K562 (cell line): ENCODE data around the gene TSHZ1. TPM values are rescaled to one million over a fixed set of nuclear protein-coding genes. Genes with fewer than 3 reads are reported as not detected.
A peak's percentile ranks its signal among the peaks of the same experiment; 100 is the strongest.

ENCODE experiments used
- ATAC-seq: fragments of 200-7000 bp; cut with Tn5 transposase; 3 replicates; pipeline ENCODE4 v1.9.1; 2020; ENCODE audit warnings: moderate library complexity
- BruUV-seq: library from RNA; stranded (reverse); fragments of 400-500 nt; replicated peaks from 2 replicates; lab custom pipeline; 2021; lab: Mats Ljungman, UMichigan
- CTCF ChIA-PET: fragments of 300-600 bp; formaldehyde crosslinking; extraction: SDS; loops from one replicate; lab custom pipeline; 2021; ENCODE audit warnings: low intra/inter-chr PET ratio; lab: Yijun Ruan, JAX
- POLR2A ChIA-PET: fragments of 300-600, 350-650 bp; sonication (Branson Sonifier 250); formaldehyde crosslinking; extraction: SDS; loops from one replicate; lab custom pipeline; 2021; ENCODE audit warnings: antibody characterized with exemption, inconsistent platforms; lab: Yijun Ruan, JAX
- DNase-seq, 4 experiments: peaks; one replicate each; pipeline versions ENCODE4 v3.0.0 to v3.0.0-alpha.2; 2011 to 2018; ENCODE audit warnings: low spot score in 3 of 4, mixed read lengths in 3 of 4; ENCODE audit errors: extremely low read depth in 1 of 4
- FAIRE-seq: peaks from 2 replicates; lab custom pipeline; 2011; peaks lifted over from hg19 to GRCh38; lab: Jason Lieb, UNC
- H2AFZ ChIP-seq: 2 replicates; pipeline ENCODE4 v1.6.0; 2011; ENCODE audit warnings: low read depth, low read length, control low read depth, inconsistent platforms
- H3K27ac ChIP-seq: fragments of 200-600 bp; 3 replicates; pipeline ENCODE4 v1.8.0; 2011; ENCODE audit warnings: low read depth, mild to moderate bottlenecking, control low read depth, inconsistent platforms, low read length, moderate library complexity, mixed read lengths; ENCODE audit errors: extremely low read depth
- H3K27me3 ChIP-seq, 2 experiments: fragments of 300-600 bp in 1 of 2; 2 replicates in 1 of 2; 3 replicates in 1 of 2; pipeline versions ENCODE4 v1.6.0 to v1.8.0; 2011; ENCODE audit warnings: inconsistent platforms in 2 of 2, low read length in 2 of 2, mild to moderate bottlenecking in 1 of 2, mixed read lengths in 1 of 2, moderate library complexity in 1 of 2; ENCODE audit not compliant: control insufficient read depth in 2 of 2, insufficient read depth in 2 of 2
- H3K36me3 ChIP-seq: fragments of 300-600 bp; 3 replicates; pipeline ENCODE4 v1.8.0; 2011; ENCODE audit warnings: mild to moderate bottlenecking, low read length, inconsistent platforms; ENCODE audit not compliant: control insufficient read depth, insufficient read depth
- H3K4me1 ChIP-seq, 2 experiments: fragments of 200-600 bp in 1 of 2; replicated peaks in 1 of 2; 2 replicates in 1 of 2; 3 replicates in 1 of 2; pipeline versions ENCODE4 v1.5.1 to v1.8.0; 2011; ENCODE audit warnings: inconsistent platforms in 2 of 2, low read length in 2 of 2, mild to moderate bottlenecking in 1 of 2, mixed read lengths in 1 of 2, moderate library complexity in 1 of 2; ENCODE audit not compliant: control insufficient read depth in 2 of 2, insufficient read depth in 2 of 2
- H3K4me2 ChIP-seq: 2 replicates; pipeline ENCODE4 v1.6.1; 2011; ENCODE audit warnings: low read length, control low read depth, inconsistent platforms, mixed read lengths; ENCODE audit not compliant: insufficient read depth
- H3K4me3 ChIP-seq: fragments of 200-600 bp; sonication (generic), shearing (Covaris generic); 2 replicates; pipeline ENCODE4 v1.5.1; 2016; ENCODE audit warnings: control low read depth, inconsistent platforms
- H3K79me2 ChIP-seq: fragments of 200-600 bp; 3 replicates; pipeline ENCODE4 v1.8.0; 2011; ENCODE audit warnings: low read length, inconsistent platforms; ENCODE audit not compliant: control insufficient read depth, insufficient read depth
- H3K9ac ChIP-seq, 2 experiments: 2 replicates each; pipeline versions ENCODE4 v1.6.0 to v1.6.1; 2011; ENCODE audit warnings: low read depth in 2 of 2, low read length in 2 of 2, control low read depth in 1 of 2, inconsistent platforms in 1 of 2, mild to moderate bottlenecking in 1 of 2, mixed read lengths in 1 of 2; ENCODE audit not compliant: insufficient read depth in 1 of 2
- H3K9me1 ChIP-seq: one replicate; pipeline ENCODE4 v1.6.0; 2011; ENCODE audit warnings: inconsistent platforms, mild to moderate bottlenecking, low read length, moderate library complexity; ENCODE audit not compliant: control insufficient read depth, insufficient read depth
- H3K9me3 ChIP-seq: replicated peaks from 2 replicates; pipeline ENCODE4 v1.5.1; 2011; ENCODE audit warnings: low read depth, low read length, inconsistent platforms; ENCODE audit not compliant: control insufficient read depth, insufficient read depth
- H4K20me1 ChIP-seq: replicated peaks from 2 replicates; pipeline ENCODE4 v1.6.1; 2011; ENCODE audit warnings: low read length, inconsistent platforms, mixed read lengths; ENCODE audit not compliant: control insufficient read depth, insufficient read depth
- CTCF ChIP-seq, 3 experiments: IDR thresholded peaks in 2 of 3; conservative IDR thresholded peaks in 1 of 3; 2 replicates each; pipeline ENCODE4 v1.5.1; 2011 to 2012; ENCODE audit warnings: low read length in 3 of 3, mild to moderate bottlenecking in 3 of 3, control low read depth in 2 of 3, improper control_type of control experiment in 1 of 3, inconsistent platforms in 1 of 3, low read depth in 1 of 3, mixed read lengths in 1 of 3, moderate library complexity in 1 of 3; ENCODE audit not compliant: insufficient read depth in 2 of 3
- PHB2 ChIP-seq: fragments of 450-650 bp; IDR thresholded peaks from 2 replicates; pipeline ENCODE4 v1.6.1; 2017; ENCODE audit warnings: low read depth
- PYGO2 ChIP-seq: fragments of 450-650 bp; IDR thresholded peaks from 2 replicates; pipeline ENCODE4 v1.6.1; 2016; ENCODE audit warnings: mild to moderate bottlenecking, missing genetic modification characterization, moderate library complexity, missing compliant biosample characterization
- TBP ChIP-seq: optimal IDR thresholded peaks from 2 replicates; pipeline ENCODE3; 2011; ENCODE audit warnings: low read depth, low read length, improper control_type of control experiment
- ZBTB34 ChIP-seq: fragments of 250-450 bp; sonication (Bioruptor Pico); IDR thresholded peaks from 2 replicates; pipeline ENCODE4 v1.8.0; 2021; ENCODE audit warnings: mild to moderate bottlenecking, moderate library complexity
- ZFP1 ChIP-seq: fragments of 450-650 bp; formaldehyde crosslinking; IDR thresholded peaks from 2 replicates; pipeline ENCODE4 v1.4.0; 2020; ENCODE audit warnings: mild to moderate bottlenecking, mixed read lengths
- ZZZ3 ChIP-seq: fragments of 450-650 bp; IDR thresholded peaks from 2 replicates; pipeline ENCODE4 v1.6.1; 2016; ENCODE audit warnings: antibody characterized with exemption, mild to moderate bottlenecking, moderate library complexity
- WGBS: fragments of 100-300 bp; shearing (Covaris generic); methylation state at CpG from one replicate; pipeline ENCODE4 v1.1.6; 2016; ENCODE audit warnings: low coverage, mixed read lengths; ENCODE audit not compliant: insufficient coverage; ENCODE audit errors: missing lambda C conversion rate; 5-methylcytosine and 5-hydroxymethylcytosine counted together
- in situ Hi-C: fragments of 300-500 bp; cut with MboI; formaldehyde crosslinking; loops from 4 replicates; pipeline ENCODE4 v1.15.0; 2018; ENCODE audit warnings: inconsistent platforms, mixed read lengths
- intact Hi-C: fragments of 100-400 bp; cut with micrococcal nuclease; formaldehyde crosslinking; loops from 2 replicates; pipeline ENCODE4 v1.14.2; 2022
- polyA plus RNA-seq, 8 experiments: library from polyadenylated mRNA; depleted of rRNA in 4 of 8; stranded (reverse) in 5 of 8; unstranded in 3 of 8; fragments of >200 nt; fragmentation: Nextera tagmentation in 2 of 8; fragmentation: Illumina TruSeq in 1 of 8; extraction: Ambion mirVana in 2 of 8; extraction: Trizol in 1 of 8; gene quantifications; 2 replicates each; pipeline versions ENCODE4 v1.2.1 to v1.2.3, GENCODE V29; 2011 to 2014; ENCODE audit warnings: inconsistent platforms in 1 of 8, missing spikeins in 1 of 8
- total RNA-seq, 7 experiments: library from RNA; depleted of rRNA in 6 of 7; stranded (reverse); fragments of >200 nt in 6 of 7; fragmentation: Illumina TruSeq in 2 of 7; extraction: Trizol in 2 of 7; gene quantifications; 2 replicates each; pipeline versions ENCODE4 v1.2.1 to v1.2.3, GENCODE V29; 2011 to 2021; ENCODE audit warnings: low replicate concordance in 1 of 7

TSHZ1 gene
- total and polyA plus RNA-seq, 9 of the 15 experiments (the other 6 are each of a cell fraction or from before 2014, with no cell fraction given): 1.1 to 7.2 (median 2.7) TPM

- 0 out of 6 replicates have a peak, but pooled peaks of 2 of the 3 experiments have one; percentile 5 to 18 for TF ChIP-seq CTCF (IDR thresholded peaks at IDR 0.05 in 2 of 3, conservative IDR thresholded peaks at IDR 0.05 in 1 of 3; ENCODE audit: insufficient read depth in 2 of 3, low read depth in 1 of 3, low read length in 3 of 3)
- TF ChIP-seq PYGO2: no peak
These were observed 99.0 kb downstream of the TSHZ1 start (continued) for GRCh38 chr18:75309564-75309963.

- POLR2A ChIA-PET: no interaction called here
- Histone ChIP-seq H3K79me2 (no peaks in the 10 kb centered on the region), H3K9me1 (no peaks in the 10 kb centered on the region), H4K20me1 (no peaks in the 10 kb centered on the region), H3K36me3 (no peaks in the 10 kb centered on the region), H3K4me2 (no peak overlapping the region), H3K4me3 (no peak overlapping the region), H3K9me3 (no peaks in the 10 kb centered on the region), H3K9ac (no peak overlapping the region), H2AFZ (no peak overlapping the region), H3K4me1 (no peaks in the 10 kb centered on the region; a peak in 1 of 5 replicates), H3K27me3 (peaks cover 0 to 31% of the 10 kb centered on the region in 2 experiments; a peak in 2 of 5 replicates), H3K27ac (no peak overlapping the region)
- in situ Hi-C loops (no loop called here), intact Hi-C loops (no loop called here)
- no TSS peak for BruUV-seq
- DNase-seq (no peak), FAIRE-seq (no peak), ATAC-seq (no peak)
- no peak for TF ChIP-seq PHB2
- no peak for TF ChIP-seq ZFP1 (CRISPR knock-in tag)
- no peak for TF ChIP-seq ZBTB34
- no peak for TF ChIP-seq ZZZ3
- no peak for TF ChIP-seq TBP
- WGBS: 0% methylated on average over 4 of the region's 5 CpGs
- CTCF ChIA-PET: no interaction called here
These were observed 103.5 kb downstream of the TSHZ1 start for GRCh38 chr18:75314117-75314516.
